ENCODE measurements around the gene EPAS1.

- no peak for TF ChIP-seq POLR2A (IDR thresholded peaks at IDR 0.05)
- TF ChIP-seq CTCF (IDR thresholded peaks at IDR 0.05): no peak
- no peak for TF ChIP-seq EP300 (IDR thresholded peaks at IDR 0.05)
- TF ChIP-seq POLR2AphosphoS5 (IDR thresholded peaks at IDR 0.05): no peak
Measured at GRCh38 chr2:46416280-46416679, 119.1 kb downstream of the EPAS1 start.

All from stomach (tissue), 4 donors.